Mesendoderm (in vitro differentiated cells): Measurements from ENCODE around the gene EPHA5.

Experiments used
- DNase-seq: peaks from one replicate; pipeline ENCODE4 v3.0.0; 2013
- H2AK5ac ChIP-seq: 2 replicates; pipeline ENCODE4 v1.6.1; 2013; ENCODE audit warnings: low read length, inconsistent platforms
- H2BK120ac ChIP-seq: 2 replicates; pipeline ENCODE4 v1.6.1; 2013; ENCODE audit warnings: low read depth, mild to moderate bottlenecking, low read length, moderate library complexity, mixed read lengths
- H2BK15ac ChIP-seq: replicated peaks from 2 replicates; pipeline ENCODE4 v1.6.1; 2013; ENCODE audit warnings: low read depth, mild to moderate bottlenecking, moderate library complexity
- H2BK5ac ChIP-seq: 2 replicates; pipeline ENCODE4 v1.6.1; 2013; ENCODE audit warnings: low read length, inconsistent platforms
- H3K18ac ChIP-seq: 2 replicates; pipeline ENCODE4 v1.6.1; 2013; ENCODE audit warnings: mild to moderate bottlenecking, low read length, mixed read lengths
- H3K23ac ChIP-seq: one replicate; pipeline ENCODE4 v1.6.1; 2013; ENCODE audit warnings: low read length
- H3K27ac ChIP-seq: 2 replicates; pipeline ENCODE4 v1.5.1; 2013; ENCODE audit warnings: low read depth, mild to moderate bottlenecking, inconsistent platforms, low read length, moderate library complexity
- H3K27me3 ChIP-seq: 2 replicates; pipeline ENCODE4 v1.6.1; 2013; ENCODE audit warnings: low read length, control low read depth, mild to moderate bottlenecking, inconsistent platforms; ENCODE audit not compliant: insufficient read depth, poor library complexity
- H3K36me3 ChIP-seq: 2 replicates; pipeline ENCODE4 v1.6.1; 2013; ENCODE audit warnings: low read length, inconsistent platforms; ENCODE audit not compliant: control insufficient read depth, insufficient read depth
- H3K4ac ChIP-seq: one replicate; pipeline ENCODE4 v1.6.1; 2013; ENCODE audit warnings: low read depth, mild to moderate bottlenecking, low read length, moderate library complexity
- H3K4me1 ChIP-seq: 2 replicates; pipeline ENCODE4 v1.6.1; 2013; ENCODE audit warnings: low read depth, low read length, inconsistent platforms; ENCODE audit not compliant: control insufficient read depth
- H3K4me2 ChIP-seq: 2 replicates; pipeline ENCODE4 v1.6.1; 2013; ENCODE audit warnings: low read length
- H3K4me3 ChIP-seq: 2 replicates; pipeline ENCODE4 v1.5.1; 2013; ENCODE audit warnings: mild to moderate bottlenecking, low read length
- H3K56ac ChIP-seq: one replicate; pipeline ENCODE4 v1.6.1; 2013; ENCODE audit warnings: low read length
- H3K79me1 ChIP-seq: 2 replicates; pipeline ENCODE4 v1.6.1; 2013; ENCODE audit warnings: low read length, inconsistent platforms
- H3K79me2 ChIP-seq: 2 replicates; pipeline ENCODE4 v1.6.1; 2013; ENCODE audit warnings: mild to moderate bottlenecking, low read length; ENCODE audit not compliant: control insufficient read depth, insufficient read depth
- H3K9ac ChIP-seq: 2 replicates; pipeline ENCODE4 v1.6.1; 2013; ENCODE audit warnings: low read length, inconsistent platforms
- H4K5ac ChIP-seq: one replicate; pipeline ENCODE4 v1.6.1; 2013; ENCODE audit warnings: low read length
- H4K8ac ChIP-seq: one replicate; pipeline ENCODE4 v1.6.1; 2013; ENCODE audit warnings: low read depth, mild to moderate bottlenecking, control low read depth, low read length, moderate library complexity
- WGBS: extraction: QIAGEN DNeasy Blood & Tissue Kit; methylation state at CpG from one replicate; pipeline ENCODE4 v1.1.7; 2013; ENCODE audit warnings: low lambda C conversion rate, missing lambda C conversion rate; ENCODE audit not compliant: insufficient coverage; ENCODE audit errors: extremely low coverage; 5-methylcytosine and 5-hydroxymethylcytosine counted together

The EPHA5 gene

GRCh38 chr4:65386927-65387326, 283.4 kb downstream of the EPHA5 start:
- Histone ChIP-seq H3K4me2 (no peak overlapping the region), H3K79me2 (no peaks in the 10 kb centered on the region), H3K27me3 (no peaks in the 10 kb centered on the region), H2BK120ac (no peak overlapping the region), H3K4me1 (no peaks in the 10 kb centered on the region), H3K36me3 (no peaks in the 10 kb centered on the region), H2BK15ac (no peak overlapping the region), H3K79me1 (no peaks in the 10 kb centered on the region), H3K23ac (no peak overlapping the region), H2BK5ac (no peak overlapping the region), H4K5ac (no peak overlapping the region), H3K27ac (no peak overlapping the region), H3K4me3 (no peak overlapping the region), H3K4ac (no peak overlapping the region), H3K18ac (no peak overlapping the region), H3K9ac (no peak overlapping the region), H4K8ac (no peak overlapping the region), H2AK5ac (no peak overlapping the region), H3K56ac (no peak overlapping the region)
- WGBS: no CpG with 5 or more reads among the region's 5 CpGs
- DNase-seq: no peak

DNA sequence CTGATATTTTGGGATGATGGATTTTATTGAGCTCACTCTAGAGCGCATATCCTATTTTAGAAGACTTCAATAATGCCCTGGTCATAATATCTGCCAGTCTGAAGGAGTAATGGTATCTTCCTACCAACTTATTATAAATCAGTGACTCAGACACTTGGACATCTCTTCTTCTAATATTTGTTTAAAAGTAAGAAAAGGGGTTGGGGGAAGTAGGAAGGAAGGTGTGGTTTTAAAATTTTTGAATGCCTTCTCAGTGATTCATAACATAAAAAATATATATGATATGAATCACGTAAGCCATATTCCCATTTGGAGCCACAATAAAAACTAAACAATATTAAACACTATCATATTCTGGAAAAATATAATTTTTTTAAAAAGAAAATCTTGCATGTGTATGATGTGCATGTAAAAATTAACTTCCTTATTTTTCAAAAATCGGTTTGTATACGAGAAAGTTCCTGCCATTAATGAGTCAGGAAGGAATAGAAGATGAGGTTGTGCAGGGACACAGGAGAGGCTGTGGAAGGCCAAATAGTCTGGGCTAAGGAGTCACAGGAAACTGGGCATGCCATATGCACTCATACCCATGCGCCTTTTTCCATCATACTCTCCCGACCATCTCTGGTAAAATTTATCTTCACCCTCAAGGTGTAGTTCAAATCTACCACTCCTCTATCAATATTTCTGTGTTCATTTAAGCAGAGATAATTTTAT, 286.5 kb downstream of the EPHA5 start:
- Histone ChIP-seq H4K5ac (no peak overlapping the region), H2BK5ac (no peak overlapping the region), H3K36me3 (no peaks in the 10 kb centered on the region), H3K9ac (no peak overlapping the region), H3K4me3 (no peak overlapping the region), H2AK5ac (no peak overlapping the region), H2BK15ac (no peak overlapping the region), H3K23ac (no peak overlapping the region), H3K56ac (no peak overlapping the region), H2BK120ac (no peak overlapping the region), H3K27ac (no peak overlapping the region), H3K4me2 (no peak overlapping the region), H3K4ac (no peak overlapping the region), H3K79me2 (no peaks in the 10 kb centered on the region), H4K8ac (no peak overlapping the region), H3K4me1 (no peaks in the 10 kb centered on the region), H3K79me1 (no peaks in the 10 kb centered on the region), H3K27me3 (no peaks in the 10 kb centered on the region), H3K18ac (no peak overlapping the region)
- WGBS: 100% methylated on average over 1 of the region's 6 CpGs
- DNase-seq: no peak

DNA sequence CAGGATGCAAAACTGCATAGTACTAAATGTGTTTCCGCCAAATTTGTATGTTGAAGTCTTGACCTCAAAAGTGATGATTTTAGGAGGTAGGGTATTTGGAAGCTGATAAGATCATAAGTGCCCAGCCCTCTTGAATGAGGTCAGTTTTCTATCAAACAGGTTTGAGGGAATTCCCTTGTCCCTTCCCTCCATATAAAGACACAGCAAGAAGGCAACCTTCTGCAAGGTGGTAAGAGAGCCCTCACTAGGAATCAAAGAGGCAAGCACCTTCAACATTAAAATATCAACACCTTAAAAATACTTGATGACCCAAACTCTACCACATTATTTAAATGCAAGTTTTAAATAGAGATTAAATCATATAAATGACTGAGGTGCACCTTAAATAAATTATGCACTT, 288.6 kb downstream of the EPHA5 start:
- Histone ChIP-seq H3K27ac (no peak overlapping the region), H3K36me3 (no peaks in the 10 kb centered on the region), H3K18ac (no peak overlapping the region), H4K5ac (no peak overlapping the region), H2BK120ac (no peak overlapping the region), H3K56ac (no peak overlapping the region), H2BK5ac (no peak overlapping the region), H3K4me3 (no peak overlapping the region), H3K79me1 (no peaks in the 10 kb centered on the region), H3K4ac (no peak overlapping the region), H4K8ac (no peak overlapping the region), H2BK15ac (no peak overlapping the region), H2AK5ac (no peak overlapping the region), H3K79me2 (no peaks in the 10 kb centered on the region), H3K9ac (no peak overlapping the region), H3K4me2 (no peak overlapping the region), H3K4me1 (no peaks in the 10 kb centered on the region), H3K23ac (no peak overlapping the region), H3K27me3 (no peaks in the 10 kb centered on the region)
- WGBS: no CpG with 5 or more reads among the region's 1 CpG
- DNase-seq: peak; percentile 22

DNA sequence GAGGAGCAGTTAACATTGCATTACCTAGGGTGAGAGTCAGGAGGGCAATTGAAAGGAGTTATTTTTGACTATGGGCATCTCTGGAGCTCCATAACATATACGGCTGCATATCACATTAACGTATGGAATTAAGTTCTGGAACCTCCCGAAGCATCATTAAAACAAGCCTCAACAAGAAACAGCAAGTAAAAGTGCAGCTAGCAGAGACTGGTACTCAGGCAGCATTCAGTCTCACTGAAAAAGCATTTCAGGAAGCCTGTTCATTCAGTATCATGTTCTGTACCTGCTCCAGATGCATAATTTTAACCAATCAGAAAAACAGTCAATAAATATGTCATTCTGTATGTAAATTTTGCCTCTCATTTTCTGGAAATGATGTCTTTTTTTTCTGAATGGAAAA, 299.6 kb downstream of the EPHA5 start:
- WGBS: no CpG with 5 or more reads among the region's 3 CpGs

DNA sequence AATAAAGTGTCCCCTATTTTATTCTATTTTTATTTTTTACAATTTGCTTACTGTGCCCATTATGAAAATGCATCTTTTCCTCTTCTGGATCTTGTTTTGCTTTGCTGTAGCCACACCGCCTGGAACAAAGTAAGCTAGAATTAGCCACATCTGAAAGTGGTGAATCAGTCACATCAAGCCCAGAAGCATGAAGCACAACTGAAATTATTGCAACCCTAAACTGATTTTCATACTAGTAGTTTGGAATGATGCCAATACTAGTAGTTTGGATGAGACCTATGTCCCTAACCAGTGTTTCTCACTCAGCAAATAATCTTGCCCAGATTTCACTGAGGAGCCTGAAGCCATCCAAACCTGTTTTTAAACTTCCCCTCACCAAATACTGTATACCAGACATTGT, 303.0 kb downstream of the EPHA5 start:
- Histone ChIP-seq H4K5ac (no peak overlapping the region), H3K4ac (no peak overlapping the region), H3K27ac (no peak overlapping the region), H2BK120ac (no peak overlapping the region), H3K36me3 (no peaks in the 10 kb centered on the region), H2BK15ac (no peak overlapping the region), H3K27me3 (no peaks in the 10 kb centered on the region), H3K23ac (no peak overlapping the region), H3K79me1 (no peaks in the 10 kb centered on the region), H3K56ac (no peak overlapping the region), H4K8ac (no peak overlapping the region), H3K4me3 (no peak overlapping the region), H3K9ac (no peak overlapping the region), H3K4me1 (no peaks in the 10 kb centered on the region), H3K79me2 (no peaks in the 10 kb centered on the region), H3K4me2 (no peak overlapping the region), H2BK5ac (no peak overlapping the region), H3K18ac (no peak overlapping the region), H2AK5ac (no peak overlapping the region)
- WGBS: no CpG with 5 or more reads among the region's 1 CpG
- DNase-seq: no peak

More for the DNA sequence above, 299.6 kb downstream of the EPHA5 start:
- no peak overlapping the region for H4K5ac ChIP-seq
- no peaks in the 10 kb centered on the region for H3K27me3 ChIP-seq
- H2AK5ac ChIP-seq: no peak overlapping the region
- no peaks in the 10 kb centered on the region for H3K4me1 ChIP-seq
- H2BK15ac ChIP-seq: no peak overlapping the region
- no peak overlapping the region for H3K23ac ChIP-seq
- no peak overlapping the region for H3K56ac ChIP-seq
- no peaks in the 10 kb centered on the region for H3K36me3 ChIP-seq
- no peak overlapping the region for H3K4ac ChIP-seq
- H4K8ac ChIP-seq: no peak overlapping the region
- no peaks in the 10 kb centered on the region for H3K79me2 ChIP-seq
- H3K4me2 ChIP-seq: no peak overlapping the region
- H2BK5ac ChIP-seq: no peak overlapping the region
- H3K27ac ChIP-seq: no peak overlapping the region
- H3K79me1 ChIP-seq: no peaks in the 10 kb centered on the region
- no peak overlapping the region for H3K9ac ChIP-seq
- H3K4me3 ChIP-seq: no peak overlapping the region
- no peak overlapping the region for H2BK120ac ChIP-seq
- DNase-seq: no peak
- no peak overlapping the region for H3K18ac ChIP-seq

GRCh38 chr4:65358914-65359313, 311.4 kb downstream of the EPHA5 start:
- Histone ChIP-seq H3K56ac (no peak overlapping the region), H3K4me1 (no peaks in the 10 kb centered on the region), H3K79me1 (no peaks in the 10 kb centered on the region), H3K79me2 (no peaks in the 10 kb centered on the region), H3K4ac (no peak overlapping the region), H2BK120ac (no peak overlapping the region), H3K4me2 (no peak overlapping the region), H3K18ac (no peak overlapping the region), H4K5ac (no peak overlapping the region), H2AK5ac (no peak overlapping the region), H3K27ac (no peak overlapping the region), H4K8ac (no peak overlapping the region), H3K23ac (no peak overlapping the region), H3K4me3 (no peak overlapping the region), H3K36me3 (no peaks in the 10 kb centered on the region), H3K27me3 (no peaks in the 10 kb centered on the region), H2BK15ac (no peak overlapping the region), H3K9ac (no peak overlapping the region), H2BK5ac (no peak overlapping the region)
- no CpG with 5 or more reads among the region's 2 CpGs for WGBS
- no peak for DNase-seq
